K562 (cell line): ENCODE data around the gene DMD. TPM values are rescaled to one million over a fixed set of nuclear protein-coding genes. Genes with fewer than 3 reads are reported as not detected.

Experiments used
- ATAC-seq: fragments of 200-7000 bp; cut with Tn5 transposase; 3 replicates; pipeline ENCODE4 v1.9.1; 2020; ENCODE audit warnings: moderate library complexity
- BruUV-seq: library from RNA; stranded (reverse); fragments of 400-500 nt; replicated peaks from 2 replicates; lab custom pipeline; 2021; lab: Mats Ljungman, UMichigan
- CTCF ChIA-PET: fragments of 300-600 bp; formaldehyde crosslinking; extraction: SDS; loops from one replicate; lab custom pipeline; 2021; ENCODE audit warnings: low intra/inter-chr PET ratio; lab: Yijun Ruan, JAX
- POLR2A ChIA-PET: fragments of 300-600, 350-650 bp; sonication (Branson Sonifier 250); formaldehyde crosslinking; extraction: SDS; loops from one replicate; lab custom pipeline; 2021; ENCODE audit warnings: antibody characterized with exemption, inconsistent platforms; lab: Yijun Ruan, JAX
- DNase-seq, 4 experiments: peaks; one replicate each; pipeline versions ENCODE4 v3.0.0 to v3.0.0-alpha.2; 2011 to 2018; ENCODE audit warnings: low spot score in 3 of 4, mixed read lengths in 3 of 4; ENCODE audit errors: extremely low read depth in 1 of 4
- FAIRE-seq: peaks from 2 replicates; lab custom pipeline; 2011; peaks lifted over from hg19 to GRCh38; lab: Jason Lieb, UNC
- H2AFZ ChIP-seq: 2 replicates; pipeline ENCODE4 v1.6.0; 2011; ENCODE audit warnings: low read depth, low read length, control low read depth, inconsistent platforms
- H3K27ac ChIP-seq: fragments of 200-600 bp; 3 replicates; pipeline ENCODE4 v1.8.0; 2011; ENCODE audit warnings: low read depth, mild to moderate bottlenecking, control low read depth, inconsistent platforms, low read length, moderate library complexity, mixed read lengths; ENCODE audit errors: extremely low read depth
- H3K27me3 ChIP-seq, 2 experiments: fragments of 300-600 bp in 1 of 2; 2 replicates in 1 of 2; 3 replicates in 1 of 2; pipeline versions ENCODE4 v1.6.0 to v1.8.0; 2011; ENCODE audit warnings: inconsistent platforms in 2 of 2, low read length in 2 of 2, mild to moderate bottlenecking in 1 of 2, mixed read lengths in 1 of 2, moderate library complexity in 1 of 2; ENCODE audit not compliant: control insufficient read depth in 2 of 2, insufficient read depth in 2 of 2
- H3K36me3 ChIP-seq: fragments of 300-600 bp; 3 replicates; pipeline ENCODE4 v1.8.0; 2011; ENCODE audit warnings: mild to moderate bottlenecking, low read length, inconsistent platforms; ENCODE audit not compliant: control insufficient read depth, insufficient read depth
- H3K4me1 ChIP-seq, 2 experiments: fragments of 200-600 bp in 1 of 2; replicated peaks in 1 of 2; 2 replicates in 1 of 2; 3 replicates in 1 of 2; pipeline versions ENCODE4 v1.5.1 to v1.8.0; 2011; ENCODE audit warnings: inconsistent platforms in 2 of 2, low read length in 2 of 2, mild to moderate bottlenecking in 1 of 2, mixed read lengths in 1 of 2, moderate library complexity in 1 of 2; ENCODE audit not compliant: control insufficient read depth in 2 of 2, insufficient read depth in 2 of 2
- H3K4me2 ChIP-seq: 2 replicates; pipeline ENCODE4 v1.6.1; 2011; ENCODE audit warnings: low read length, control low read depth, inconsistent platforms, mixed read lengths; ENCODE audit not compliant: insufficient read depth
- H3K4me3 ChIP-seq: fragments of 200-600 bp; sonication (generic), shearing (Covaris generic); 2 replicates; pipeline ENCODE4 v1.5.1; 2016; ENCODE audit warnings: control low read depth, inconsistent platforms
- H3K79me2 ChIP-seq: fragments of 200-600 bp; 3 replicates; pipeline ENCODE4 v1.8.0; 2011; ENCODE audit warnings: low read length, inconsistent platforms; ENCODE audit not compliant: control insufficient read depth, insufficient read depth
- H3K9ac ChIP-seq, 2 experiments: 2 replicates each; pipeline versions ENCODE4 v1.6.0 to v1.6.1; 2011; ENCODE audit warnings: low read depth in 2 of 2, low read length in 2 of 2, control low read depth in 1 of 2, inconsistent platforms in 1 of 2, mild to moderate bottlenecking in 1 of 2, mixed read lengths in 1 of 2; ENCODE audit not compliant: insufficient read depth in 1 of 2
- H3K9me1 ChIP-seq: one replicate; pipeline ENCODE4 v1.6.0; 2011; ENCODE audit warnings: inconsistent platforms, mild to moderate bottlenecking, low read length, moderate library complexity; ENCODE audit not compliant: control insufficient read depth, insufficient read depth
- H3K9me3 ChIP-seq: replicated peaks from 2 replicates; pipeline ENCODE4 v1.5.1; 2011; ENCODE audit warnings: low read depth, low read length, inconsistent platforms; ENCODE audit not compliant: control insufficient read depth, insufficient read depth
- H4K20me1 ChIP-seq: replicated peaks from 2 replicates; pipeline ENCODE4 v1.6.1; 2011; ENCODE audit warnings: low read length, inconsistent platforms, mixed read lengths; ENCODE audit not compliant: control insufficient read depth, insufficient read depth
- BACH1 ChIP-seq: fragments of 200-800 bp; sonication (Bioruptor generic); IDR thresholded peaks from 2 replicates; pipeline ENCODE4 v1.6.1; 2016; ENCODE audit warnings: missing genetic modification characterization, missing compliant biosample characterization
- HNRNPL ChIP-seq: fragments of 200-400 bp; formaldehyde crosslinking; IDR thresholded peaks from 2 replicates; pipeline ENCODE4 v1.6.1; 2017; ENCODE audit warnings: low read depth, mild to moderate bottlenecking, low read length
- NFXL1 ChIP-seq: fragments of 450-650 bp; formaldehyde crosslinking; IDR thresholded peaks from 2 replicates; pipeline ENCODE4 v1.4.0; 2021; ENCODE audit warnings: mild to moderate bottlenecking
- ZNF217 ChIP-seq: sonication (generic); formaldehyde crosslinking; IDR thresholded peaks from 2 replicates; pipeline ENCODE4 v1.8.0; 2022; ENCODE audit warnings: mild to moderate bottlenecking, missing genetic modification reagents
- ZNF311 ChIP-seq: fragments of 250-450 bp; sonication (Bioruptor Pico); IDR thresholded peaks from 2 replicates; pipeline ENCODE4 v1.4.0; 2020; ENCODE audit warnings: mild to moderate bottlenecking, moderate library complexity
- ZNF324 ChIP-seq: fragments of 250-450 bp; sonication (Bioruptor Pico); IDR thresholded peaks from 2 replicates; pipeline ENCODE4 v1.4.0; 2020; ENCODE audit warnings: mild to moderate bottlenecking
- ZNF586 ChIP-seq: fragments of 450-650 bp; formaldehyde crosslinking; conservative IDR thresholded peaks from 2 replicates; pipeline ENCODE4 v1.4.0; 2020; ENCODE audit warnings: mild to moderate bottlenecking, moderate library complexity
- ZZZ3 ChIP-seq: fragments of 450-650 bp; IDR thresholded peaks from 2 replicates; pipeline ENCODE4 v1.6.1; 2016; ENCODE audit warnings: antibody characterized with exemption, mild to moderate bottlenecking, moderate library complexity
- WGBS: fragments of 100-300 bp; shearing (Covaris generic); methylation state at CpG from one replicate; pipeline ENCODE4 v1.1.6; 2016; ENCODE audit warnings: low coverage, mixed read lengths; ENCODE audit not compliant: insufficient coverage; ENCODE audit errors: missing lambda C conversion rate; 5-methylcytosine and 5-hydroxymethylcytosine counted together
- in situ Hi-C: fragments of 300-500 bp; cut with MboI; formaldehyde crosslinking; loops from 4 replicates; pipeline ENCODE4 v1.15.0; 2018; ENCODE audit warnings: inconsistent platforms, mixed read lengths
- intact Hi-C: fragments of 100-400 bp; cut with micrococcal nuclease; formaldehyde crosslinking; loops from 2 replicates; pipeline ENCODE4 v1.14.2; 2022
- polyA plus RNA-seq, 8 experiments: library from polyadenylated mRNA; depleted of rRNA in 4 of 8; stranded (reverse) in 5 of 8; unstranded in 3 of 8; fragments of >200 nt; fragmentation: Nextera tagmentation in 2 of 8; fragmentation: Illumina TruSeq in 1 of 8; extraction: Ambion mirVana in 2 of 8; extraction: Trizol in 1 of 8; gene quantifications; 2 replicates each; pipeline versions ENCODE4 v1.2.1 to v1.2.3, GENCODE V29; 2011 to 2014; ENCODE audit warnings: inconsistent platforms in 1 of 8, missing spikeins in 1 of 8
- total RNA-seq, 7 experiments: library from RNA; depleted of rRNA in 6 of 7; stranded (reverse); fragments of >200 nt in 6 of 7; fragmentation: Illumina TruSeq in 2 of 7; extraction: Trizol in 2 of 7; gene quantifications; 2 replicates each; pipeline versions ENCODE4 v1.2.1 to v1.2.3, GENCODE V29; 2011 to 2021; ENCODE audit warnings: low replicate concordance in 1 of 7
- TF ChIP-seq, protein P1 (sequence below), 2 experiments: fragments of 450-650 bp; conservative IDR thresholded peaks; 2 replicates each; pipeline ENCODE4 v1.6.1; 2017; ENCODE audit warnings: mild to moderate bottlenecking in 2 of 2, moderate library complexity in 2 of 2
- TF ChIP-seq, protein P2 (sequence below): fragments of 250-450 bp; sonication (Bioruptor Pico); IDR thresholded peaks from 2 replicates; pipeline ENCODE4 v1.5.0; 2021; ENCODE audit warnings: mild to moderate bottlenecking, moderate library complexity
- TF ChIP-seq, protein P3 (sequence below): fragments of 450-650 bp; IDR thresholded peaks from 2 replicates; pipeline ENCODE4 v1.6.1; 2018; ENCODE audit warnings: mild to moderate bottlenecking, low read depth; ENCODE audit not compliant: partially characterized antibody
- TF ChIP-seq, protein P4 (sequence below): sonication (generic); formaldehyde crosslinking; IDR thresholded peaks from 2 replicates; pipeline ENCODE4 v1.8.0; 2022; ENCODE audit warnings: mild to moderate bottlenecking, missing genetic modification reagents

Gene DMD
- total and polyA plus RNA-seq, 9 of the 15 experiments (the other 6 are each of a cell fraction or from before 2014, with no cell fraction given), result 3.8 to 20.4 (median 11.4) TPM

DNA sequence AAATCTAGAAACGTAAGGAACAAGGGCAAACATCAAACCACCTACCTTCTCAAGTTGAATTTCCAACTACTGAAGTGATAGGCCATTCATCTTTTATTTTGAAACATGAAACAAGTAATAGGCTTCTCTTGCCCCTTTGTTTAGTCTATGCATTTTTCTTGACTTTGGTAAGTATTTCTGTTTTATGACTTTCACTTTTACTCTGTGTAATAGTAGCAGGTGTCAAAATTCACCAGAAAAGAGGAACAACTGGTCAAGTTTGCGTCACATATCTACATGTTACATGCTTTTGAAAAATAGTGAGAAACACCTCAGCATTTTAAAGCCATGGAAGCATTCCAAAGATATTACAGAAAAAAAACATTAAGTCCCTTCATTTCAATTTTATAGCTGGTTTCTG, 1982.4 kb downstream of the DMD start:
- no TSS peak for BruUV-seq
- no peak overlapping the region for H3K9ac ChIP-seq
- no peak for FAIRE-seq

More for the DNA sequence above, 1982.4 kb downstream of the DMD start:
- Histone ChIP-seq H3K36me3 (no peaks in the 10 kb centered on the region), H4K20me1 (no peaks in the 10 kb centered on the region; the same call in 1 of the 2 replicates), H3K4me1 (no peaks in the 10 kb centered on the region), H3K27ac (no peak overlapping the region), H3K4me2 (no peak overlapping the region), H2AFZ (no peak overlapping the region), H3K27me3 (no peaks in the 10 kb centered on the region), H3K4me3 (no peak overlapping the region), H3K9me3 (no peaks in the 10 kb centered on the region), H3K9me1 (no peaks in the 10 kb centered on the region), H3K79me2 (no peaks in the 10 kb centered on the region)
- CTCF ChIA-PET, result no interaction called here
- no peak for DNase-seq
- WGBS, result 23% methylated on average over 2 of the region's 2 CpGs
- POLR2A ChIA-PET, result interaction anchor here (0.6 kb wide), 1 partner anchor 396 kb away, joined by 3 read pairs; no protein-coding TSS in a partner anchor
- no peak for TF ChIP-seq ZNF311 (CRISPR knock-in tag)
- TF ChIP-seq, protein P1, sequence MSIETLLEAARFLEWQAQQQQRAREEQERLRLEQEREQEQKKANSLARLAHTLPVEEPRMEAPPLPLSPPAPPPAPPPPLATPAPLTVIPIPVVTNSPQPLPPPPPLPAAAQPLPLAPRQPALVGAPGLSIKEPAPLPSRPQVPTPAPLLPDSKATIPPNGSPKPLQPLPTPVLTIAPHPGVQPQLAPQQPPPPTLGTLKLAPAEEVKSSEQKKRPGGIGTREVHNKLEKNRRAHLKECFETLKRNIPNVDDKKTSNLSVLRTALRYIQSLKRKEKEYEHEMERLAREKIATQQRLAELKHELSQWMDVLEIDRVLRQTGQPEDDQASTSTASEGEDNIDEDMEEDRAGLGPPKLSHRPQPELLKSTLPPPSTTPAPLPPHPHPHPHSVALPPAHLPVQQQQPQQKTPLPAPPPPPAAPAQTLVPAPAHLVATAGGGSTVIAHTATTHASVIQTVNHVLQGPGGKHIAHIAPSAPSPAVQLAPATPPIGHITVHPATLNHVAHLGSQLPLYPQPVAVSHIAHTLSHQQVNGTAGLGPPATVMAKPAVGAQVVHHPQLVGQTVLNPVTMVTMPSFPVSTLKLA (conservative IDR thresholded peaks at IDR 0.05), result no peak
- TF ChIP-seq, protein P2, sequence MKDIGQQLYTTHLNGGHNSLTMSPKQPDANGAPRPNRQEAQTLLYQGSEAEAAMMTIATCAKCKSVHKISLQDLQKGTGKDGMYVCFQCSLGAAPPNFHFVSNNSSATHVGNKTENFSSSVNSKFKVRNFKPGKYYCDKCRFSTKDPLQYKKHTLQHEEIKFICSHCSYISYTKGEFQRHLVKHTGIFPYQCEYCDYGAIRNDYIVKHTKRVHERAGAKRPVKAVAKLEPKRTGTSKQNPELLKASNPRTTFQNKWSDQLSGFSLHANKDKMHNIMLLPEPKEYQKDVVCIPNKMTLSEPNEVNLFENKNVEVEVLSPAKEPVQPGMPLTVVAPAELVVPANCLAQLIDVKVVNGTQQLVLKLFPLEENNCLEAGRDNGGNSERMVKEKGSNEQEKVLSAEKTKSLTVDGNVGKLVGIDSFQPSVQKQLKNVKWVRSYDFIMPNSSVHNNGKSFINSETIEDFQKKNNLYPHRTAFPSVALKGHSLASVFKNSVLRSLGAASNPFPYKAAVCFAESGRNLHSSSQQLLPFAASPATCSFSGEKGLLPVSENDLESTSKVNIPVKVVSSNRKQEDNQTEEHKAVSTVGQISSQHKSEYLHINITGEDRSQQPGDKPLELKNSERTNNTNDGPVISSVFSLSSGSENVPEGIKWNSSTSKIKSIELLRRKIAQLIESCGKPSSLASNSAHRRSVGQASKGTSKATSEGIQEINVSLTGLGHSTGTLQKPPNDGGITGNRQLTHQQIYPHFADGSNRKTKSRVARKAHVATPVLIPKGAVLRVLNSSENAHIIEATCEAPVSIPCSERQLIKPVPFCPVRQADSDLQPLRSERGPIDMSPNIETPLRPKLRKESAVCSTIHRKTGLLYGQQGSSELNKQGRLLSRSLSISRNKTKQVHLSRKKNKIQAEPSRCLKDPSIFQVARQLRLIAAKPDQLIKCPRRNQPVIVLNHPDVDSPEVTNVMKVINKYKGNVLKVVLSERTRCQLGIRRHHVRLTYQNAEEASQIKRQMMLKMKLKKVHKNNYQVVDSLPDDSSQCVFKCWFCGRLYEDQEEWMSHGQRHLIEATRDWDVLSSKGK, result no peak
- TF ChIP-seq ZNF324 (CRISPR knock-in tag), result no peak
- TF ChIP-seq, protein P3, sequence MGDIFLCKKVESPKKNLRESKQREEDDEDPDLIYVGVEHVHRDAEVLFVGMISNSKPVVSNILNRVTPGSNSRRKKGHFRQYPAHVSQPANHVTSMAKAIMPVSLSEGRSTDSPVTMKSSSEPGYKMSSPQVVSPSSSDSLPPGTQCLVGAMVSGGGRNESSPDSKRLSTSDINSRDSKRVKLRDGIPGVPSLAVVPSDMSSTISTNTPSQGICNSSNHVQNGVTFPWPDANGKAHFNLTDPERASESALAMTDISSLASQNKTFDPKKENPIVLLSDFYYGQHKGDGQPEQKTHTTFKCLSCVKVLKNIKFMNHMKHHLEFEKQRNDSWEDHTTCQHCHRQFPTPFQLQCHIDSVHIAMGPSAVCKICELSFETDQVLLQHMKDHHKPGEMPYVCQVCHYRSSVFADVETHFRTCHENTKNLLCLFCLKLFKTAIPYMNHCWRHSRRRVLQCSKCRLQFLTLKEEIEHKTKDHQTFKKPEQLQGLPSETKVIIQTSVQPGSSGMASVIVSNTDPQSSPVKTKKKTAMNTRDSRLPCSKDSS, result no peak
- TF ChIP-seq, protein P4, sequence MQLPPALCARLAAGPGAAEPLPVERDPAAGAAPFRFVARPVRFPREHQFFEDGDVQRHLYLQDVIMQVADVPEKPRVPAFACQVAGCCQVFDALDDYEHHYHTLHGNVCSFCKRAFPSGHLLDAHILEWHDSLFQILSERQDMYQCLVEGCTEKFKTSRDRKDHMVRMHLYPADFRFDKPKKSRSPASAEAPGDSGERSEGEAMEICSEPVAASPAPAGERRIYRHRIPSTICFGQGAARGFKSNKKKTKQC (CRISPR knock-in tag), result no peak
- TF ChIP-seq ZZZ3, result no peak
- no peak for TF ChIP-seq ZNF217 (CRISPR knock-in tag)
- TF ChIP-seq NFXL1, result no peak
- TF ChIP-seq BACH1 (tag), result no peak
- no peak for TF ChIP-seq ZNF586
- no peak for TF ChIP-seq HNRNPL
- in situ Hi-C loops (no loop called here), intact Hi-C loops (no loop called here)
- no peak for ATAC-seq
